GM18868 (cell line): Measurements from ENCODE around the gene NAALADL2.
"Not testable (repeated sequence)": the region's sequence is repeated elsewhere in the genome, so short reads cannot be mapped to it uniquely, and the experiment has no call there.

ENCODE experiments used
- ATAC-seq: cut with Tn5 transposase; IDR thresholded peaks from one replicate; pipeline ENCODE4 v1.9.1; 2021; ENCODE audit warnings: mild to moderate bottlenecking, moderate library complexity; ENCODE audit not compliant: unreplicated experiment

Gene NAALADL2

DNA sequence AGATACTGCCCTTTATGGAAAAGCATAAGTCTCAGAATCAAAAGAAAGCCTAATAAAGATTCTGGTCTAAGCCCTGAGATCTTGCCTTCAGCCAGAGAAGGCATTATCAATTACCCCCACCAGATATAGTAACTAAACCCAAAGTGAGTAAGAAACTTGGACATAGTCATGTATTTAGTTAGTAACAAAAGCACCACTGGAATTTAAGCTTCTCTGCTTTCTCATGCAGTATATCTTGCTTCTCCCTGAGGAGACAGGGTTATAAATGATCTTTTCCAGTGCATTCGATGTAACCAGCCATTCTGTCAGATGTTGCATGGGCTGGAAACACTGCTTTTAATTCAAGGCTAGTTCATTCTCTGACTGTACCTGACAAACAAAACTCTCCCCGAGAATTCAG is 946.7 kb downstream of the NAALADL2 start:
- ATAC-seq = no peak

DNA sequence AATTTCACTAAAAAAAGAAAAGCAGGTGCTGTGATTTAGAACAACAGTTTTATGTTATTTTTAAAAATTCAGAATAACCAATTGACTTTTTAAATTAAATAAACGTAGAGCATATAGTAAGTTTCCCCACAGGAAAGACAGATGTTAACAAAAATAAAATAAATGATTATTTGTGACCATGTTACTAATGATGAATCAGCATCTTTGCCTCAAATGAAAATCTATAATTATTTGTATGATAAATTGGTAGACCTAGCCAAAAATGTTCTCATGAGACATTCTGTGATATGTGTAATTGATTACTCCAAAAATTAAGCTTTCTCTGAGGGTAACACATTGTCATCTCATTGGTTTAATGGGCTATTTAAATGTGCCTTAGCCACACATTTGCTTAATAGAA is 948.0 kb downstream of the NAALADL2 start:
- no peak for ATAC-seq

DNA sequence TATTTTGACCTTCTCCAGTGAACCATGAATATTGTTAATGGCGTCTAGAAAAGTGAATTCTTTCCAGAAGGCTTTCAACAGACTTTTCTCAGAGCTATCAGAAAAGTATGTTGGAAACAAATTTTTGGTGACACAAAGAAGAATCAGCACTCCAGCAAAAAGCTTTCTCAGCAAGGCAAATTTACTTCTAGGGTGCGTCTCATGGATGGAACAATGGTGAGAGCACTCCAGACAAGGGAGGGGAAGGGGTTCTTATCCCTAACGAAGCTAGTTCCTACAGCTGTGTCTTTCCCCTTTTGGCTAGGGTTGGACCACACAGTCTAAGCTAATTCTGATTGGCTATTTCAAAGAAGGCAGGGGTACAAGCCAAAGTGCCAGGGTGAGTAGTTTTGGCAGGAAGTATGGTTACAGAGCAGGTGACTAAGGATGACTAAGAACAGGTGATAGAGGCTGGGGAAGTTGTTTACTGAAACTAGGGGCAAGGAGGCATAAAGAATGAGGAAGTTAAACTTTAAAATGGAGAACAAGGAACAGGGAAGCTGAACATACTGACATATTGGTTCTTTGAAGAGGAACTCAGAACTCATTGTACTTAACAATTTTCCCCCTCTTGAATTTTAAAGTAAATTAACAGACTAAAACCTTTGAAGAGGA is 959.8 kb downstream of the NAALADL2 start:
- ATAC-seq = peak; percentile 85

DNA sequence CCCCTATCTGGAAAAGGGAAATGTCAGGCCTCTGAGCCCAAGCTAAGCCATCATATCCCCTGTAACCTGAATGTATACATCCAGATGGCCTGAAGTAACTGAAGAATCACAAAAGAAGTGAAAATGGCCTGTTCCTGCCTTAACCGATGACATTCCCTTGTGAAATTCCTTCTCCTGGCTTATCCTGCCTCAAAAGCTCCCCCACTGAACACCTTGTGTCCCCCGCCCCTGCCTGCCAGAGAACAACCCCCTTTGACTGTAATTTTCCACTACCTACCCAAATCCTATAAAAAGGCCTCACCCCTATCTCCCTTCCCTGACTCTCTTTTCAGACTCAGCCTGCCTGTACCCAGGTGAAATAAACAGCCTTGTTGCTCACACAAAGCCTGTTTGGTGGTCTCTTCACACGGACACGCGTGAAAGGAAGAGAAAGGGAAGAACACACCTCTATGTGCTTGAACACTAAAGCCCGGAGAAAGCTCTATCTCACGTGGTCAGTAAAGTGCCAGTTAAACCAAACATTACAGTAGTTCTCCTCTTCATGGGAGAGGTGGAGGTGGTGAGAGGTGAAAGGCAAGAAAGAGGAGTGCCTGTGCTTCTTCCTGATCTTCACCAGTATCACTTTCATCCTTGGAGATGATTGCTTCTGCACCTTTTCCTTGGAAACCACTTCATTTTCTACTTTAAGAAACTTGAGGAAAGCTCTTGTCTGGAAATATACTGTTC is 963.8 kb downstream of the NAALADL2 start:
- ATAC-seq = not testable (repeated sequence)

DNA sequence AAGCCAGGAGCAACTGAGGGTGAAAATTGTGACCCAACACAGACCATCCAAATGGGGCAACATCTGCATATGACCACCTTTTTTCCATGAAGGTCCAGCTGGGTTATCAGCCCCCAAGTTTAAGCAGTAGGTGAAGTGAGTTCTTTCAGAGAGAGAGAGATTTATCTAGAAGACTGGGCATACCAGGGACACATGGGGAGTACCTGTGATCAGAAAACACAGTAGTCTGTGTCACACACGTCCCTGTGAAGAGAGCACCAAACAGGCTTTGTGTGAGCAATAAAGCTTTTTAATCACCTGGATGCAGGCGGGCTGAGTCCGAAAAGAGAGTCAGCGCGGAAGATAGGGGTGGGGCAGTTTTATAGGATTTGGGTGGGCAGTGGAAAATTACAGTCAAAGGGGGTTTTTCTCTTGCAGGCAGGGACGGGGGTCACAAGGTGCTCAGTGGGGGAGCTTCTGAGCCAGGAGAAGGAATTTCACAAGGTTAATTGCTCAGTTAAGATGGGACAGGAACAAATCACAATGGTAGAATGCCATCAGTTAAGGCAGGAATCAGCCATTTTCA is 966.0 kb downstream of the NAALADL2 start:
- not testable (repeated sequence) for ATAC-seq

DNA sequence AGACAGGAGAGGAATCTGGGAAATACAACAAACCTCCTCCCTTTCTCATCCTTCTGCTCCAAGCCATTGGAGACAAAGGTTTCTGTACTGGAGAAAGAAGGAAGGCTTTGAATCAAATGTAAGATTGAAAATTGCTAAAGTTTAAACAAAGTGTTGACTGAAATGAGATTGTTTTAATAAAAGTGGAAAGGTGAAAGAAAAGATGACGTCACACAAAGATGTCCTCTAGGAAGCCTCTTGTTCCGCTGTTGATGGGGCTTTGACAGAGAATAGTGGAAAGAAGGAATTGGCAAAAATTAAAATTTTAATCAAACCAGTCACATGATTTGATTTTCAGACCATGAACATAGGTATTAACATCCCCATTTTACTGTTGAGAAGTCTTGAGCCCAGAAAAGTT is 967.6 kb downstream of the NAALADL2 start:
- ATAC-seq = no peak

DNA sequence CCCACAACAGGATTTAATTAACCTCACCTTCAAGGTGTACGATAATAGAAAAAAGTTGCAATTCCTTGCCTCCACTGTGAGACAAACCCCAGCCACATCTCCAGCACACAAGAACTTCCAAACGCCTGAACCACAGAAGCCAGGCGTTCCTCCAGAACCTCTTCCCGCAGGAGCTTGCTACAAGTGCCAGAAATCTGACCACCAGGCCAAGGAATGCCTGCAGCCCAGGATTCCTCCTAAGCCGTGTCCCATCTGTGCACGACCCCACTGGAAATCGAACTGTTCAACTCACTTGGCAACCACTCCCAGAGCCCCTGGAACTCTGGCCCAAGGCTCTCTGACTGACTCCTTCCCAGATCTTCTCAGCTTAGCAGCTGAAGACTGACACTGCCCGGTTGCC is 970.7 kb downstream of the NAALADL2 start:
- not testable (repeated sequence) for ATAC-seq

DNA sequence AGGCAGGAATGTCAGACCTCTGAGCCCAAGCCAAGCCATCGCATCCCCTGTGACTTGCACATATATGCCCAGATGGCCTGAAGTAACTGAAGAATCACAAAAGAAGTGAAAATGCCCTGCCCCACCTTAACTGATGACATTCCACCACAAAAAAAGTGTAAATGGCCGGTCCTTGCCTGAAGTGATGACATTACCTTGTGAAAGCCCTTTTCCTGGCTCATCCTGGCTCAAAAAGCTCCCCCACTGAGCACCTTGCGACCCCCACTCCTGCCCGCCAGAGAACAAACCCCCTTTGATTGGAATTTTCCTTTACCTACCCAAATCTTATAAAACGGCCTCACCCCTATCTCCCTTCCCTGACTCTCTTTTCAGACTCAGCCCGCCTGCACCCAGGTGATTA is 976.6 kb downstream of the NAALADL2 start:
- ATAC-seq = not testable (repeated sequence)

DNA sequence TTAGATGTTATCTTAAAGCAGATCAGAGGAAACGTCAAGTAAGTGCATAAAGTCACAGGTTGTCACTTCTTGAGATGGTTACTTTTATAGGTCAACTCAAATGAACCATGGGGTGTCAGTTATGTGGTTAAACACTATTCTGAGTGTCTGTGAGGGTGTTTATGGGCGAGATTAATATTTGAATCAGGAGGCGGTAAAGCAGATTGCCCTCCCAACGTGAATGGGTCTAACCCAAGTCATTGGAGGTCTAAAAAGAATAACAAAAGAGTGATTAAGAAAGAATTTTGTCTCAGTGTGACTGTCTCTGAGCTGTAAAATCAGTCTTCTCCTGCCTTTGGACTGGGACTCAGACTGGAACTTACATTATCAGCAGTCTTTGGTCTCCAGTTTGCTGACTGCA is 977.5 kb downstream of the NAALADL2 start:
- no peak for ATAC-seq

DNA sequence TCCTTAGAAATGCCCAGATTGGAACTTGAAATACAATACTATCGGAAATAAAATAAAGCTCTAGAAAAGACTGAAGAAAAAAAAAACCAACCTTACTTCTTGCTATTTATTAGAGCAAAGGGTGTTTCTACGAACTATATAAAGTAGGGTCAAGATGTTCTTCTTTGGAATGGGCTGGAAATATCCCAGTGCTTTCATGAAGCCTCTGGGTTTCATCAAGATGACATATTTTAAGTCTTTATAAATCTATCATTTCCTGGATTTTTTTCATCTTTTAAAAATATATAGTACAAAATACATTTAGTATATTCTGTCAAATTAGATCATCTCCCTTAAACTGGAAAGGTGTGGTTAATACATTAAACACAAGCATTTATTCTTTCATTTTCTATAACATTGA is 978.8 kb downstream of the NAALADL2 start:
- ATAC-seq = no peak

DNA sequence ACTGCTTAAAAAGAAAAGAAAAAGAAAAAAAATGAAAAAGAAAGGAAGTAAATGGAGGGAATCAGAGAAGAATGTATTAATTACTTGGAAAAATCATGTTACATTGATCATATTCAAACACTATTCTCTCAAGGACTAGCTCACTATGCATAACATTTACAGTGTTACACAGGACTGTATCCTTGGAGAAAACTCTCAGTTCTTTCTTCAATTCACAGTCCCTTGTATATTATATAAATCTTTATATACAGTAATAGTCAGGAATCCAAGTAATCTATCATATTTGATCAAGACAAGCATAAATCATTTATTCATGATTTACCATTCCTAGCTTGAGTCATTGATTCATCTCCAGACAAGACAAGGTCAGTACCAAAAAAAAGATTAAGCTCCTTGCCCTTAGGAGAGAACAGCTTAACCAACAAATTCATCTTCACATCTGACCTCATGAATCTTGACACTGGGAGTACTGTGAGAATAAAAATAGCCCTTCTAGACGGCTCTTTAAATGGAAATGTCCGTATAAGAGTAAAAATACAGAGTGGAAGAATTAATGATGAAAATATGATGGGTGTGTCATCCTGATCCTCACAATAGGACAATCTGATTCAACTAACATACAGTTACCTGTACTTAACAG is 980.4 kb downstream of the NAALADL2 start:
- ATAC-seq = no peak

DNA sequence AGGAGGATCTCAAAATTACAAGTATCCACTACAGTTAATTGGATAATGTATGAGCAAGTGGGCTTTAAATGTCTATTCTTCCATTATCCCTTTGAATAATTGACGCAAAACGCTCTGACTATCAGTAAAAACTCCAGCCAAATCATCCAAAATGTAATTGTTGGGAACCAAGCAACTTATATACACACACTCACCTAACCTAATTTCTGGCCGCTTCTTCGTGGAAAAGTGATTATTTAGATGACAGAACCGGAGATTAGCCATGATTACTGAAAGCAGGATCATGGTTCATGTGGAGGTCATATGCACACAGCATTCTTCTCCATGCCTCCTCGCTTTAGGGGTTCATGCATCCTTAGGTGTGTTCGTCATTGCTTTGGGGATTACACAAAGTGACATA is 992.4 kb downstream of the NAALADL2 start:
- ATAC-seq = no peak

DNA sequence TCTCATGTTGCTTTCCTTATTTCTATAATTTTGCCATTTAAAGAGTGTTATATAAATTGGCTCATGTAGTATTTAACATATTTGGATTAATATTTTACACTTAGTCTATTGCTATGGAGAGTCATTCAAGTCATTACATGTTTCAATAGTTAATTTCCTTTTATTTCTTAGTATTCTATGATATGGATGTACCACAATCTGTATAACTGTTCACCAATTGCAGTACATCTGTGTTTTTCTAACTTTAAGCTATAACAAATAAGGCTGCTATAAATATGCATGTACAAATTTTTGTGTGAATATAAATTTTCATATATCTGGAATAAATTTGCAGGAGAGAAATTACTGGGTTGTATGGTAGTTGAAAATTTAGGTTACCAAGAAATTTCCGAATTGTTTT is 993.4 kb downstream of the NAALADL2 start:
- ATAC-seq = no peak

DNA sequence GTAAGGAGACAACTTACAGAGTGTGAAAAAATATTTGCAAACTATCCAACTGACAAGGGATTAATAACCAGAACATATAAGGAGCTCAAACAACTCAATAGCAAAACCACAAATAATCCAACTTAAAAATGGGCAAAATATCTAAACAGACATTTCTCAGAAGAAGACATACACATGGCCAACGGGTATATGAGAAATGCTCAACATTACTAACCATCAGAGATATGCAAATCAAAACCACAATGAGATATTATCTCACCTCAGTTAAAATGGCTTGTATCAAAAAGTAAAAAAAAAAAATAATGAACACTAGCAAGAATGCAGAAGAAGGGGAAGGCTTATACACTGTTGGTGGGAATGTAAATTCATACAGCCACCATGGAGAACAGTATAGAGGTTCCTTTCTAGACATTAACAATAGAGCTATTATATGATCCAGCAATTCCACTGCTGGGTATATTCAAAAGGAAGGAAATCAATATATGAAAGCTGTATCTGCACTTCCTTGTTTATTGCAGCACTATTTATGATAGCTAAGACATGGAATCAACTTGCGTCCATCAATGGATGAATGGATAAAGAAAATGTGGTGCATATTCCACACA is 998.6 kb downstream of the NAALADL2 start:
- no peak for ATAC-seq
